A549 (cell line): ENCODE measurements around the gene SPACA7. TPM values are rescaled to one million over a fixed set of nuclear protein-coding genes. Genes with fewer than 3 reads are reported as not detected.

Experiments
- polyA plus RNA-seq, 4 experiments: library from polyadenylated mRNA; depleted of rRNA in 3 of 4; stranded (reverse); fragments of >200 nt; fragmentation: RNase III in 1 of 4; extraction: RNeasy Plus Mini Kit Qiagen cat#74134 plus additional on column Dnase treatment in 1 of 4; gene quantifications; 2 replicates in 3 of 4; 3 replicates in 1 of 4; pipeline ENCODE4 v1.2.3, GENCODE V29; 2011 to 2017

The SPACA7 gene
- polyA plus RNA-seq, 2 of the 4 experiments (the other 2 are of a cell fraction) = not detected

Other genes starting within 250 kb of the SPACA7 start
- 21.3 and 25.7 TPM in 2 replicates for gene TUBGCP3, start 211.8 kb downstream of the SPACA7 start, polyA plus RNA-seq (2011; rRNA removed)
- 15.9 to 16.6 TPM (median 16.1 TPM) in 3 replicates for gene TUBGCP3, start 211.8 kb downstream of the SPACA7 start, polyA plus RNA-seq (2017; fragmentation: RNase III; extraction: RNeasy Plus Mini Kit Qiagen cat#74134 plus additional on column Dnase treatment)